ENCODE measurements around the gene IFIT3.
"Not testable (repeated sequence)": the region's sequence is repeated elsewhere in the genome, so short reads cannot be mapped to it uniquely, and the experiment has no call there.

The IFIT3 gene

GRCh38 chr10:89337484-89337883 lies 9.7 kb downstream of the IFIT3 start:
- no peak for DNase-seq

- DNase-seq: no peak
Observed at GRCh38 chr10:89338713-89339112, 10.9 kb downstream of the IFIT3 start.

- no peak for DNase-seq
Observed at GRCh38 chr10:89339875-89340274, 12.1 kb downstream of the IFIT3 start.

DNA sequence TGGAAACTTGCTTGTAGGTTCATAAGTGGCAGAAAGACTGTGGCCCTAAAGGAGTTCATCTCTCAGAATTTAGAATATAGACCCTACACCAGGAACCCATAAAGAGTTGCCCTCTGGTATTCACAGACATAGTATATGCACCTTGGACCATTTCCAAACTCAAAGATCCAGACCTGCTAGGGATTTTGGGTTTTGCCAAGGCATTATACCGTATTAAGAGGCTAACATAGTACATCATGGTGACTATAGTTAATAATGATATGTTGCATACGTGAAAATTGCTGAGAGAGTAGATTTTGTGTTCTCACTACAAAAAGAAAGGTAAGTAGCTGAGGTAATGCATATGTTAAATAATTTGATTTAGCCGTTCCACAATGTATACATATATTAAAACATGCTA lies 13.9 kb downstream of the IFIT3 start:
- no peak for DNase-seq

DNA sequence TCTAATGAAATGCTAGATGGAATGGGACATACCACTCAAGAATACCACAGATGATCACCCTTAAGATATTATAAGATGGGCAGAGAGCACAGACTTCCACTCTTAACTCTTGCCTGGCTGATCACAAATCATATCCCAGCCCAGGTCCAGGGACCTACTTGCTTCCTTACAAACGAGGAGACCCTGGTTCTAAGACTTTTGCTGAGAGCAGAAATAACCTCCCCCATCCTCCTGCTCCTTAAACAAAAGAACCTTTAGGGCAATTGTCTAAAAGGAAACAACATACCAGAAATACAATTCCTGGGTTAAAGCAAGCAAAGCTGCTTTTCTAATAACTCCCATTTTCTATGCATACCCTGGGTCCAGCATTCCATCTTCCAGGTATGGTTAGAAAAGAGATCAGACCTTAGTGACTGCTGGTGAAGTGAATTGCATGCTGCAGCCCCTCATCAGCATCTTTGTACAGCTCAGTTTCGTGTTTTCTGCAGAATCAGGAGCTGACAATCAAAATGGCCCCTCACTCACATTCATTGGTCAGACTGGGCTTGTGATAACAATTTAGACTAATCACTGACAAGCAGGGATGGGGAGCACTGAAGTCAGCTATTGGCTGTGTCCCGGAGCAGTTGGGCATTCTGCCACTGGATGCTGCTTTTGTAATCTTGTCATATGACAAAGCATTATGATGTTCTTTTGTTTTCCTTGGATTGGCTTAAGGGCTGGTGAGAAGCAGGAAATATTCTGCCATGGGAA lies 14.6 kb downstream of the IFIT3 start:
- no peak for DNase-seq

DNA sequence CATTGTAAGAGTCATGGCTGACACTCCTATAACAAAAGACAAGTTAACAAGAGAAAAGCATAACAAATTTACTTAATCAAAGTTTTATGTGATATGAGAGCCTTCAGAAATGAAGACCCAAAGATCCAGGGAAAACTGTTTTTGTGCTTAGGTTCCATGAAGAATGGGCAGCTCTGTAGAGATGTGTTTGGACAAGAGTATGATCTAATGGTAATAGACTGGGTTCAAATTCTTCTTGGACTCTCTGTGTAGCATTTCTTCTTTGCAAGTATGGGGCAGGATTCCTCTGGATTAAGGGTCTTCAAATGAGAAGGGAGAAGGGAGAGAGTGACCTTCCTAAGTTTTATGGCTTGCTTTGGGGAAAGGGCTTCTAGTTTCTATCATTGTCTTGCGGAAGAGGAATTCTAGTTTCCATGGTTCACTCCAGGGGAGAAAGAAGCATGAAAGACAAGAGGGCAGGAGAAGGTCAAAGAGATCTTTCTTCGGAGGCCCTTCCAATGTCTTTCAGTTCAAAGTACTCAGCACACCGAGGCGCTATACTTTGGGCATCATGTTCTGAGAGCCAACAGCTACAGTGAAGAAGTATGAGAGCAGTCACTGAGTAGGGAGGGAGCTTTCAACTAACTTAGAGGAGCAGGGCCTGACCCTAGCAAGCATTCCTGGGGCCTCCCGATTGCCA lies 15.4 kb downstream of the IFIT3 start:
- DNase-seq: no peak

DNA sequence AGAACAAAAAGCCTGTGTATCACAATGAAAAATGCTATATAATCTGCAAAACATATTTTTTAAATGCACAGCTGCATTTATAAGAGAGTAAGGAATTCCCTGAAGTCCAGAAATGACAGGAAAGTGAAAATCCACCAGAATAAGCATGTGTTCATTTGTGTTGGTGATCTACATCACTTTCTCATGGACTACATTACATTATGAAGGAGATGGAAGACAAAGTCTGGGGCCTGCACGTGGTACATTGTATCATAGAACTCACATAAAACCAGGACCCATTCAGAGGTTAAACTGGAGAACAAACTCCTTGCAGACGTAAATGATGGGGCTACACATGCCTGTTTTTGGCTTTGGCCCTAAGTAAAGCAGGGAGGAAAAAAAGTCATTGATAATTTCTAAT lies 16.4 kb downstream of the IFIT3 start:
- no peak for DNase-seq

- no peak for DNase-seq
Observed at GRCh38 chr10:89345367-89346000, 17.7 kb downstream of the IFIT3 start.

- DNase-seq: no peak
Observed at GRCh38 chr10:89346405-89347254, 18.8 kb downstream of the IFIT3 start.

- no peak for DNase-seq
Observed at GRCh38 chr10:89347701-89348457, 20.1 kb downstream of the IFIT3 start.

DNA sequence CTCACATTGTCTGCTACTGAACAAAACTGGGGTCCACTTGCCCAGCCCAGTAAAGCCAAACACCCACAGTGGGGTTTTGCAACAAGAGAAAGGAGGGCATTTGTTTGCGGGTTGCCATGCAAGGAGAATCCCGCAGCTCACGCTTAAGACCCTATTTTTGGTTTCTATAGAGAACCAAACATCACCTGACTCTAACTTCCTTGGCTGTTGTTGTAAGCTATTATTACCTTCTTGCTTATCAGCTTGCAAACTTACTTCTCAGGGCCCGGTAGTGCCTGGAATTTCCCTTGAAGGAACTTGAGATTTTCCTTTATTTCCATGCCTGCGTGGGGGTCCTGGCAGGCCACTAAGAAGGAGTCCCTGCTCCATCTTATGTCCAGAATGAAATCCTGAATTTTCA lies 20.7 kb downstream of the IFIT3 start:
- no peak for DNase-seq

DNA sequence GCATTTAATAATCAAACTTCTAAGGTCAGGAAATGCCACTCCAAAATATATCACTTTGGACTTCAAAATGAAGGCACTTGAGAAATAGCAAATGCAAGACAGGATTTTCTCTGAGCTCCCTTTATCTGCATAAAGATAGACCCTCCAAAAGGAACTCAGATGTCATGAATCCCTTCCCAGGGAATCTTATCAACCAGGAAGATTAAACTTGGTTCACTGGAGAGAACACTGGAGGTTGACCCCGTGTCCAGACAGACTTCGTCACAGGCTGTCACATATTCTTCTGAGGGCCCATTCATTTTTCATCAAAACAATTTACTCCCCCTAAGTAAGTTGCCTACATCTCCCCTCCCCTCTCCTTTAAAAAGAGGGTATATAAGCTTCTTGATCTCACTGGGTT lies 21.2 kb downstream of the IFIT3 start:
- no peak for DNase-seq

- not testable (repeated sequence) for DNase-seq
Observed at GRCh38 chr10:89350631-89351315, 23.0 kb downstream of the IFIT3 start.

- DNase-seq: no peak
Observed at GRCh38 chr10:89351412-89351779, 23.6 kb downstream of the IFIT3 start.

DNA sequence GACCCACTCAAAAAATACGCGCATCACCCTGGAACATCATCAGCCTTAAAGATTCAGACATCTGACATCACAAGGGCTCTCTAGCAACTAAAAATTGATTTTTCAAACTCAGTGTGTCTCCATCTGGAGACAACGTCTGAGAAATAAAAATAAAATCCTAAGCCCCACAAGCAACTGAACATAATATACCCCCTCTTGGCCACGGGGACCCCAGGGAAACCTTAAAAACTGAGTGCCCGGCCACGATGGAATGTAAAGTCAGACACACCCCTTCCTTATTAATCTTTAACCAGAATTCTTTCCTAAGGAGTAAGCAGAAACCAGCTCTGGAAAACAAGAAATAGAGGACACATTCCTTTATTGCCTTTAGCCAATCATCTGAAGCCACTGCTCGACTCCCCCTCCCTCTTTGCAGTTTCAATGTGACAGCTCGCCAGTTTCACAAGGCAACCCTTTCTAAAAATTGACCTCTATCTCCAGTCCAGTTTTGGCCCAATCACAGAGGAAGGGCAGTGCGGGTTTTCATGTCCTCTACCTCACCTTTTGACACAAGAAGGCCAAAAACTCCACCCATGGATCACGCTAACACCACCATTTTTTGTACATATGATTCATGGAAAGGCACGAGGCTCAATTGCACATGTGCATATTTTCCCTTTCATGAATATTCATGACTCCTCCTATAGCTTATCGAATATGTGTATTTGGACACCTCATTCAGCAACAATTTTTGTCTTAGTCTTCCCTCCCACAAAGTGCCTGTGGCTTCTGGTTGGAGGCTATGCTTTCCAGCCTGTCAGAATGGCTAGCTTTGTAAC lies 24.2 kb downstream of the IFIT3 start:
- DNase-seq: no peak

DNA sequence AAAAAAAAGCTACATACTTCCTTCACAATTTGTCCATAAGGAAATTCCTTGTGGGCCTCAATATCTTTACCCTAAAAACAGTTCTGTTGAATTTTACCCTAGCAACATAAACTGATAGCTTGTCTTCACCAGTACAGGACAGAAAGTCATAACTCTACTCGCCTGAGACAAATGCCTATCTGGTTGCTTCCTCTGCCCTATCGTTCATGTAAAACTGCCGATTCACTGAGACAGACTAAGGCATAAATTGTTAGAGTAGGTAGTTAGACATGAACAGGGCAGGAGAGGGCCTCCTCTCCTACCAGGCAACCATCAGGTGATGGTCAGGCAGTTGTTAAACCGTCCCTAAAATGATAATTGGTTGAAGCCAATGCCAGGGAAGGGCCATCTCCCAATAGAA lies 25.0 kb downstream of the IFIT3 start:
- no peak for DNase-seq

DNA sequence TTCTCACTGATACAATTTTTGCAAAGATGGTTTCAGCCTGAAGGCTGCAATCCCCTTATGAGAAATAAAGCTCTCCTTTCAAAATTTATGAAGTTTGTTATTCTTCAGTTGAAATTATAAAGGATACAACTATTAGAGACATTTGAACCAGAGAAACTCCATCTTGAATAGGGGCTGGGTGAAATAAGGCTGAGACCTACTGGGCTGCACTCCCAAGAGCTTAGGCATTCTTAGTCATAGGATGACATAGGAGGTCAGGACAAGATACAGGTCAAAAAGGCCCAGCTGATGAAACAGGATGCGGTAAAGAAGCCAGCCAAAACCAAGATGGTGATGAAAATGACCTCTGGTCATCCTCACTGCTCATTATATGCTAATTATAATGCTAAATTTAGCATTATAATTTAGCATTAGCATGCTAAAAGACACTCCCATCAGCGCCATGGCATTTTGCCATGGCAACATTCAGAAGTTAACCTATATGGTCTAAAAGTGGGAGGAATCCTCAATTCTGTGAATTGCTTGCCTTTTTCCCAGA lies 27.7 kb downstream of the IFIT3 start:
- no peak for DNase-seq

DNA sequence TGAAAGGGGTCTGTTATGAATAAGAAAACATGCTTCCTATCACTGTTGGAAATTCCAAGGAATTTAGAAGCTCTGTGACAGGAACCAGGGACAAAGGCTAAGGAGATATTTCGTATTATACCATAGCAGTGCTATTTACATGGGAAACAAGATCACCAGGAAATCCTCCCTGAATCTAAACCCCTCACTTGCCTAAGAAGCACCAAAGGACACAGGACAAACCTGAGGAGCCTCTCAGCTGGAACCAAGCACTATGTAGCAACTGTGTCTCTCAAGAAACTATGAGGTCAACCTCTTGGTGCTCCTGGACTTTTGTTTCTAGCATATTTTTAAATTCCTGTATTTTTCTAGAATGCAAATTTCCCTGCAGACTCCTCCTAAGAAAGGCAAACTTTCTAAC lies 29.3 kb downstream of the IFIT3 start:
- no peak for DNase-seq

- no peak for DNase-seq
Observed at GRCh38 chr10:89357975-89358374, 30.2 kb downstream of the IFIT3 start.

DNA sequence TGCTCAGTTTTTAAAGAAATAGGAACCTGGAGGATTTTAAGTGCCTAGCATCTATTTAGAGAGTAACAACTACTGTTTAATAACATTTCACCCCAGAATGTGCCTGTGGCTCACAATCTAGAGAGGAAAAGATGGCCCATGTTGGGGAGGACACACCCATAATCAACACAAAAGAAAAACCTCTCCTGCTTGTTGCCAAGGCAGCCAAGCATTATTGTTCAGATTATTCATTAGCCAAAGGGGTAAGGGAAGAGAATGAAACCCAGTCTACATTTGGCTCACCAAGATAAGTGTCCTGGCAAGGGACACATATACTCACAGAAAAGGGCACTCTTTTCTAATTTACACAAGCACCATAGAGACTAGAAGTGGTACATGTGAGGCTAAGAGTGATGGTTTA lies 32.4 kb downstream of the IFIT3 start:
- DNase-seq: no peak

DNA sequence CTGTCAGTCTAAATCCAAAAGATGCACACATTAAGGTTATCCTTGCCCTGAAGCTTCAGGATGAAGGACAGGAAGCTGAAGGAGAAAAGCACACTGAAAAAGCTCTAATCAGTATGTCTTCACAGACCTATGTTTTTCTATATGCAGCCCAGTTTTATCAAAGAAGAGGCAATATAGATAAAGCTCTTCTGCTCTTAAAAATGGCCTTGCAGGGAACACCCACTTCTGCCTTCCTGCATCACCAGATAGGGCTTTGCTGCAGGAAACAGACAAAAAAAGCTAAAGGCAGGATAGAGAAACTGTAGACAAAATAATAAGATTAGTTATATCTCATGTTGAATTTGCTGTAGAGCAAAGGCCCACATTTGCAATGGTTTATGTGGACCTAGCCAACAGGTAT lies 35.1 kb downstream of the IFIT3 start:
- DNase-seq: no peak
